ENCODE measurements around the gene VWA8. TPM values are rescaled to one million over a fixed set of nuclear protein-coding genes. Genes with fewer than 3 reads are reported as not detected.

VWA8 gene
- polyA plus RNA-seq, 1 donor (not counting 4 experiments of a cell fraction or from before 2014, with no cell fraction given): 17.8 TPM

DNA sequence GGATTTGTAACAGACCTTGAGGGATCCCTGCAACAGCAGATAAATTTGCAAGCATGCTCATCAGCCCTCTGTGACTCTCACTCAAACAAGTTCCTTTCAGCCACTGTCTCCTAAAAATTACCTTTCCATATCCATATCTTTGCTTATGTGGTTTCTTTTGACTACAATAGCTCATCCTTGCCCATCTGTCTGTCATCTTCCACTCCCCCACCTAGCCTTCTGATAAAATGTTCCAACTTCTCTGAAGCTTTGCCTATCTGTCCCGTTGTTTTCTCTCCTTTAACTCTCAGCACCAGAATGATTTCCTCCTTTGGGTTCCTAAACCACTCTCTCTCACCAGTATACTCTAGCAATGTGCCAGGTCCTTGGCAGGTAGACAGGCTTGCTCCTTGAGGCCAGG lies 194.5 kb downstream of the VWA8 start:
- H3K9me3 ChIP-seq (ENCODE audit: control insufficient read depth, low read depth, low read length): no peaks in the 10 kb centered on the region
- no peak overlapping the region for H3K4me3 ChIP-seq (ENCODE audit: control insufficient read depth in 2 of 3, extremely low read depth in 1 of 3, insufficient read depth in 2 of 3, low read depth in 1 of 3, low read length in 3 of 3)
- no peak overlapping the region for H3K9ac ChIP-seq (ENCODE audit: control insufficient read depth, extremely low read depth, insufficient read depth, low read length)
- H4K20me1 ChIP-seq (ENCODE audit: control insufficient read depth, extremely low read depth, insufficient read depth, low read length): no peaks in the 10 kb centered on the region
- DNase-seq (ENCODE audit: low read depth, low spot score) (no peak), FAIRE-seq (no peak)
- no peaks in the 10 kb centered on the region for H3K79me2 ChIP-seq (ENCODE audit: control insufficient read depth, insufficient read depth, low read length)
- no peak overlapping the region for H3K27ac ChIP-seq (ENCODE audit: control insufficient read depth, insufficient read depth, low read length)
- no peak overlapping the region for H3K4me2 ChIP-seq (ENCODE audit: control insufficient read depth, extremely low read depth, insufficient read depth, low read depth, low read length)
- no peaks in the 10 kb centered on the region for H3K27me3 ChIP-seq (ENCODE audit: control insufficient read depth, extremely low read depth, insufficient read depth, low read length)
- dilution Hi-C loops (cut with MboI; ENCODE audit: extremely low pct_ligation_motif_present, low sequenced_read_pairs): no loop called here
- TF ChIP-seq EZH2 (IDR thresholded peaks at IDR 0.05; ENCODE audit: low read length): no peak
- no peak for TF ChIP-seq CTCF (optimal IDR thresholded peaks at IDR 0.05 in 1 of 3, IDR thresholded peaks at IDR 0.05 in 1 of 3, conservative IDR thresholded peaks at IDR 0.05 in 1 of 3; ENCODE audit: extremely low read depth in 1 of 3, insufficient read depth in 2 of 3, low read length in 3 of 3)
- H2AFZ ChIP-seq (ENCODE audit: control insufficient read depth, low read length): no peak overlapping the region
- no peaks in the 10 kb centered on the region for H3K9me1 ChIP-seq (ENCODE audit: control insufficient read depth, extremely low read depth, insufficient read depth, low read length)
- H3K4me1 ChIP-seq (ENCODE audit: control insufficient read depth, extremely low read depth, insufficient read depth, low read length): no peaks in the 10 kb centered on the region
- no peaks in the 10 kb centered on the region for H3K36me3 ChIP-seq (ENCODE audit: control insufficient read depth in 2 of 2, extremely low read depth in 1 of 2, insufficient read depth in 2 of 2, low read length in 2 of 2)

DNA sequence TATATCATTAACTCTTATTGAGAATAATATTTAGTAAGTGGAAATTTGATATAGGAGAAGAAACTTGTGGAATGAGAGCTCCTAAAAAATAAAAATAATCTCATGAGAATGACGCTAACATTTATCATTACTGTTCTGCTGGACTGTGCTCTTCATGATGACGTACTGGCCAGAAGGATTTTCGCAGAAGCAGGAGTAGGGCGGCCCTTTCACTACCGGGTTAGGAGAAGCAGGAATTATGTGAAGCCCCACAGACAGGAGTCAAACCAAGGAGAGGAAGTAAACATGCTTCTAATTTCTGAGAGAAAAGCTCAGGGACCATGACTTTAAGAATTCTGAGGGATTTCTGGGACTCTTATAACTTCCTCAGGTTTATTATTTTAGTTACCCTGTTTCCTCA lies 195.1 kb downstream of the VWA8 start:
- DNase-seq (ENCODE audit: low read depth, low spot score) (no peak), FAIRE-seq (no peak)
- H3K4me3 ChIP-seq (ENCODE audit: control insufficient read depth in 2 of 3, extremely low read depth in 1 of 3, insufficient read depth in 2 of 3, low read depth in 1 of 3, low read length in 3 of 3): no peak overlapping the region
- H3K79me2 ChIP-seq (ENCODE audit: control insufficient read depth, insufficient read depth, low read length): no peaks in the 10 kb centered on the region
- no peak overlapping the region for H3K4me2 ChIP-seq (ENCODE audit: control insufficient read depth, extremely low read depth, insufficient read depth, low read depth, low read length)
- no peaks in the 10 kb centered on the region for H3K36me3 ChIP-seq (ENCODE audit: control insufficient read depth in 2 of 2, extremely low read depth in 1 of 2, insufficient read depth in 2 of 2, low read length in 2 of 2)
- no peaks in the 10 kb centered on the region for H3K4me1 ChIP-seq (ENCODE audit: control insufficient read depth, extremely low read depth, insufficient read depth, low read length)
- H3K9me1 ChIP-seq (ENCODE audit: control insufficient read depth, extremely low read depth, insufficient read depth, low read length): no peaks in the 10 kb centered on the region
- no peaks in the 10 kb centered on the region for H3K9me3 ChIP-seq (ENCODE audit: control insufficient read depth, low read depth, low read length)
- H3K9ac ChIP-seq (ENCODE audit: control insufficient read depth, extremely low read depth, insufficient read depth, low read length): no peak overlapping the region
- H3K27ac ChIP-seq (ENCODE audit: control insufficient read depth, insufficient read depth, low read length): no peak overlapping the region
- dilution Hi-C loops (cut with MboI; ENCODE audit: extremely low pct_ligation_motif_present, low sequenced_read_pairs): no loop called here
- H3K27me3 ChIP-seq (ENCODE audit: control insufficient read depth, extremely low read depth, insufficient read depth, low read length): no peaks in the 10 kb centered on the region
- H2AFZ ChIP-seq (ENCODE audit: control insufficient read depth, low read length): no peak overlapping the region
- TF ChIP-seq CTCF (optimal IDR thresholded peaks at IDR 0.05 in 1 of 3, IDR thresholded peaks at IDR 0.05 in 1 of 3, conservative IDR thresholded peaks at IDR 0.05 in 1 of 3; ENCODE audit: extremely low read depth in 1 of 3, insufficient read depth in 2 of 3, low read length in 3 of 3) (no peak), EZH2 (IDR thresholded peaks at IDR 0.05; ENCODE audit: low read length) (no peak)
- no peaks in the 10 kb centered on the region for H4K20me1 ChIP-seq (ENCODE audit: control insufficient read depth, extremely low read depth, insufficient read depth, low read length)
